ENCODE results near the gene CAPN12.
A peak's percentile ranks its signal among the peaks of the same experiment; 100 is the strongest.
"Not testable (repeated sequence)": the region's sequence is repeated elsewhere in the genome, so short reads cannot be mapped to it uniquely, and the experiment has no call there.

Gene CAPN12
- total RNA-seq = 3.2 to 5.5 (median 4.4) reads per million in 4 donors

GRCh38 chr19:38744298-38744681, at the start of gene CAPN12:
Gene CAPN12 (minus strand): TSS chr19:38744474. CDS start chr19:38744165, 309 bp downstream.
- no peak for DNase-seq

- DNase-seq = no peak
Observed at GRCh38 chr19:38793671-38794070, 49.4 kb upstream of the CAPN12 start.

DNA sequence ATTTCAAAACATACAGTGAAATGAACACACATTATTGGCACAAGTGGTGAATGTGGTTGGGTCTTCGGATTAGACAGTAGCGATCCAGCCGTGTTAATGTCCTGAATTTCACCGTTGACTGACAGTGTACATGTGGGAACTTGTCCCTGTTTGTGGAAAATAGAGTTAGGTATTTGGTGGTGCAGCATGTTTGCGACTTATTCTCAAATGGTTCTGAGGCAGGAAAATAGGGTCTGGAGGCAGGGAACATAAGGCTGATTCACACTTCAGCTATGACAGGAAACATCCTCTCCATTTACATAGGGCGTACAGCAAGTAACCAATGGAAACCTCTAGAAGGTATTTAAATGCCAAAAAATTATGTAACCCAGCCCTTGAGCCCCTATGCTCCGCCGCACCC, 48.9 kb upstream of the CAPN12 start:
- no peak for DNase-seq

DNA sequence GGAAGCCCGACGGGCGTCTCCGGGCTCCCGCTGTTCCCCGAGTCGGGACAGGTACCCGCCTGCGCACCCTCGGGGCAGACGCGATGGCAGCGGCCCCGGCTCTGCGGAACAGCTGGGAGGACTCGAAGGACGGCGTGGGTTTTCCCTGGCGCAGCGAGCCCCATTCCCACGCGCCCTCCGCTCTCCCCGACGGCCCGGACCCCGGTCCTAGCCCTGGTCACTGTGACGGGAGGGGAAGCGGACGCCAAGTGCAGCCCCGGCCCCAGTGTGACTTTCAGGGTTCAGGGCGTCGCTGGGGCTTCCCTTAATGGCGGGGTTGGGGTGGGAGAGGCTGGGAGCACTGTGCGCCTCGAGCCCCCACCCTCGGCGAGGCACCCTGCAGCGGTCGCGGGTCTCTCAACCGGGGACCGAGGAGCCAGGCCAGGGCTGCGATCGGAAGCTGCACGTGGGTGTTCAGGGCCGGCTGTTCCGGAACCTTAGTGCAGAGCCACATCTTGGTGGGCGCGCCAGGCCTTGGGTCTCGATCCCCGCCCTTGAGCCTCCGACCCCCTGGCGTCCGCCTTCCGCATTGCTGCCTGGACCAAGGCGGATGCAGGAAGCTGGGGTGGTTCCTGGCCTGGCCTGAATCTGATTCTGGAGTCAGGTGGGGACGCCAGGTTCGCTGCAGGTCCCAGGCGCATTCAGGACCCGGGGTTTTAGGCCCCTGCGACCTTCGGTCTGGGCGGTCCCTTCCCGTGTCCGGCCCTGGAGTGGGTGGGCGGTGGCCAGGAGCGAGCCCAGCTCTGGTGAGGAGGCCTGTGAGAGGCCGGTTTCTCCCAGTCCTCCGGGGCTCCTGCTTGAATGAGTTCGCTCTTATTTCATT, 48.2 kb upstream of the CAPN12 start:
- DNase-seq = peak in 2 of 5 donors; percentile 10 to 29

- not testable (repeated sequence) for DNase-seq
Observed at GRCh38 chr19:38791451-38792064, 47.3 kb upstream of the CAPN12 start.

DNA sequence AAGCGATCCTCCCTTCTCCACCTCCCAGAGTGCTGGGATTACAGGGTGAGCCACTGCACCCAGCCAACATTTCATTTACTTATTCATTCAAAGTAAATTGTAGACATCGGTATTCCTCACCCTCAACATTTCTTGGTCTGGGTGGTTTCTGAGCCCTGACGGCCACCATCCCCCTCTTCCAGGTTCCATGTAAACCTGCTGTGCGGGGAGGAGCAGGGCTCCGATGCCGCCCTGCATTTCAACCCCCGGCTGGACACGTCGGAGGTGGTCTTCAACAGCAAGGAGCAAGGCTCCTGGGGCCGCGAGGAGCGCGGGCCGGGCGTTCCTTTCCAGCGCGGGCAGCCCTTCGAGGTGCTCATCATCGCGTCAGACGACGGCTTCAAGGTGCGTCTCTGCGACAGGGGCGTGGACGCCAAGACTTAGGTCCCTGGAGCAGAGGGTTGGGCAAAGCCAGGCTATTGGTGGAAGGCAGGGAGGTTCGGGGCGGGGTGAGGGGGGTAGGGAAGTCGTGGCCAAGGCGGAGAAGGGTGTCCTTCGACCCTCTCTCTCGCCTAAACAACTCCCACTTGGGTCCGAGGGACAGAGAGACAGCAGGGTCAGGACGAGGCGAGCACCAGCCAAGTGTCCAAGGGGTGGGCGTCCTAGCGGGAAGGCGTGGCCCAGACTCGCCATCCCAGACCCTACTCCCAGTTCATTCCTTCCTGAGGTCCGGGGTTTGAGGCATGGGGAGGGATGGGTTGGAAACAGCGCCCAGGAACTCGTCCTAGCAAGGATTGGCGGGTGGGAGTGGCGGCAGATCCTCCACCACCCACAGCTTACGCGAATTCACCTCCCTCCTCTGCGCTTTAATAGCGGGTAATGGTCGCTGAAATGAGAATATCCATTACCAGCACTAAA, 46.5 kb upstream of the CAPN12 start:
- DNase-seq = not testable (repeated sequence)

DNA sequence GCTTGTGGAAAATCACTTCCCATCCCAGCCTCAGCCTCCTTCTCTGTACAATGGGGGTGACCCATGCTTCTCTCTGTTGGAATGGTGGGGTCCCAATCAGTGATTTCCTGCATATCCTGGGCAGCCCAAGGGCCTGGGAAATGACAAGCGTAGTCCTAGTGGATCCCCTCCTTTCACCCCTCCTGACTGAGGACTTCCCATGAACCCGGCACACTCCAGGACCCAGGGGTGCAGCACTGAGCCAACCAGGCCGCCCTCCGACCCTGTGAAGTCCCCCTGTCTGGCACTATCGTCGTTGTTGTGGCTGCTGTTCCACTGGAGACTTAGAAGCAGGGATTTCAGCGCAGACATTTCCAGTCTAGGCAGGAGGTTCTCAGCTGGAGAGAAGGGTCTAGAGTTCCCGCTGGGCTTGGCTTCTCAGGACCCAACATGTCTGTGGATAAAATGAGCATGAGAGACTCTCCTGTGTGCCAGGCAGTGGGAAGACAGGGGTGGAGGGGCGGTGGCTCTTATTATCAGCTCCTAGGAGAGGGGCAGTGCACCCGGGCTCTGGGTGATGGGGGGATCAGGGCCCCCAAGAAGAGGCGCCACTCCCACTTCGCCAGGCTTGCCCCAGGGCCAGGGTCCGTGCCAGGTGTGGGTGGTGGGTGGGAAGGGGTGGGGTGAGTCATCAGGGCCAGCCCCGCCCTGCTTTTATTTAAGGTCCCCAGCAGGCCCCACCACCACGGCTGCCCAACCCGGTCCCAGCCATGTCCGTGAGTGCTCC, 44.4 kb upstream of the CAPN12 start, which contains the start of gene LGALS7B:
LGALS7B (plus strand) TSS at position 723 of the 766 bp plus-strand sequence; CDS start at position 750, 27 bp downstream.
- DNase-seq = no peak

GRCh38 chr19:38786572-38787265, 42.4 kb upstream of the CAPN12 start:
- DNase-seq = no peak

GRCh38 chr19:38786061-38786460, 41.8 kb upstream of the CAPN12 start:
- not testable (repeated sequence) for DNase-seq

DNA sequence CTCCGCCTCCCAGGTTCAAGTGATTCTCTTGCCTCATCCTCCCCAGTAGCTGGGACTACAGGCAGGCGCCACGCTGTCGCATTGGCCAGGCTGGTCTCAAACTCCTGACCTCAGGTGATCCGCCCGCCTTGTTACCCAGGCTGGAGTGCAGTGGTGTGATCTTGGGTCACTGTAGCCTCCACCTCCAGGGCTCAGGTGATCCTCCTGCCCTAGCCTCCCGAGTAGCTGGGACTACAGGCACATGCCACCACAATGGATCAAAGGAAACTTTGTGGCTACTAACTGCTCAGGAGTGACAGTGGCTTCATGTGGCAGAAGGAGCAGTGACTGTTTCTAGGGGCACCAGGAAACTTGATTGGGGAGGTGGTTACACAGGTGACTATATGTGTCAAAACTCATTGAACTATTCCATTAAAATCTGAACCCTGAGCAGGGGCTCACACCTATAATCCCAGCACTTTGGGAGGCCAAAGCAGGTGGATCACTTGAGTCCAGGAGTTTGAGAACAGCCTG, 41.0 kb upstream of the CAPN12 start:
- DNase-seq = no peak

DNA sequence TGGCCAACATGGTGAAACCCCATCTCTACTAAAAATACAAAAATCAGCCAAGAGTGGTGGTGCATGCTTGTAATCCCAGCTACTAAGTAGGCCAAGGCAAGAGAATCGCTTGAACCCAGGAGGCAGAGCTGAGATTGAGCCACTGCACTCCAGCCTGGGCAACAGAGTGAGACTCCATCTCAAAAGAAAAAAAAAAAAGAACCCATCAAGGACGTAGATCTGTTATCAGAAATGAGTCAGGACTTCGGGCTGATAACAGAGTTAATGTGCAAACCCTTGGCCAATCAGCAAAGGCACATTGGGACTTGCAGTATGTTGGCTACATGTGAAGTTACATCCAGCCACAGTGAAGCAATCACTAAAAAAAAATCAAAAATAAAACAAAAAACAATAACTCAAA, 40.0 kb upstream of the CAPN12 start:
- no peak for DNase-seq

DNA sequence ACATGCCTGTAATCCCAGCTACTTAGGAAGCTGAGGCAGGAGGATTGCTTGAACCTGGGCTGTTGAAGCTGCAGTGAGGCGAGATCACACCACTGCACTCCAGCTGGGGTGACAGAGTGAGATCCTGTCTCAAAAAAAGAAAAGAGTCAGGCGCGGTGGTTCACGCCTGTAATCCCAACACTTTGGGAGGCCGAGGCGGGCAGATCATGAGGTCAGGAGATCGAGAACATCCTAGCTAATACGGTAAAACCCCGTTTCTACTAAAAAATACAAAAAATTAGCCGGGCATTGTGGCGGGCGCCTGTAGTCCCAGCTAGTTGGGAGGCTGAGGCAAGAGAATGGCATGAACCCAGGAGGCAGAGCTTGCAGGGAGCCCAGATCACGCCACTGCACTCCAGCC, 37.9 kb upstream of the CAPN12 start:
- DNase-seq = not testable (repeated sequence)

GRCh38 chr19:38781058-38781457, 36.8 kb upstream of the CAPN12 start:
- DNase-seq = no peak

DNA sequence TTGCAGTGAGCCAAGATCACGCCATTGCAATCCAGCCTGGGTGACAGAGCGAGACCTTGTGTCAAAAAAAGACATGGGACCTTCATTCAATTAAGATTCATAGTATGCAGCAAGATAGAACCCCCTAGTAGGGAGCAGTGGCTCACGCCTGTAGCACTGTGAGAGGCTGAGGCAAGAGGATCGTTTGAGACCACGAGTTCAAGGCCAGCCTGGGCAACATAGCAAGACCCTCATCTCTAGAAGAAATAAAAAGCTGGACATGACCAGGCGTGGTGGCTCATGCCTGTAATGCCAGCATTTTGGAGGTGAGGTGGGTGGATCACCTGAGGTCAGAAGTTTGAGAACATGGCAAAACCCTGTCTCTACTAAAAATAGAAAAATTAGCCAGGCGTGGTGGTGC, 36.2 kb upstream of the CAPN12 start:
- no peak for DNase-seq

- no peak for DNase-seq
Observed at GRCh38 chr19:38778733-38779132, 34.5 kb upstream of the CAPN12 start.

- no peak for DNase-seq
Observed at GRCh38 chr19:38774181-38774950, 30.1 kb upstream of the CAPN12 start.

DNA sequence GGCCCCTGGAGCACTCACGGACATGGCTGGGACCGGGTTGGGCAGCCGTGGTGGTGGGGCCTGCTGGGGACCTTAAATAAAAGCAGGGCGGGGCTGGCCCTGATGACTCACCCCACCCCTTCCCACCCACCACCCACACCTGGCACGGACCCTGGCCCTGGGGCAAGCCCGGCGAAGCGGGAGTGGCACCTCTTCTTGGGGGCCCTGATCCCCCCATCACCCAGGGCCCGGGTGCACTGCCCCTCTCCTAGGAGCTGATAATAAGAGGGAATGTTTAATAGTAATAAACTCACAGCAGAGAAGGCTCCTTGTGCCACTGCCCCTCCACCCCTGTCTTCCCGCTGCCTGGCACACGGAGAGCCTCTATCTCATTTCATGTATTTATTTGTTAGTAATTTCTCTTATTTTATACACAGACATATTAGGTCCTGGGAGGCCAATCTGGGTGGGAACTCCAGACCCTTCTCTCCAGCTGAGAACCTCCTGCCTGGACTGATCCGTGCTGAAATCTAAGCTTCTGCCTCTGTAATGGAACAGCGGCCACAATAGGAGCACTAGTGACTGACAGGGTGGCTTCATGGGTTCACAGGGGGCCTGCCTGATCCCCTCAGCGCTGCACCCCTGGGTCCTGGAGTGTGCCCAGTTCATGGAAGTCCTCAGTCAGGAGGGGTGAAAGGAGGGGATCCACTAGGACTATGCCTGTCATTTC, 29.3 kb upstream of the CAPN12 start, which contains the start of gene LGALS7:
LGALS7 (minus strand) TSS at position 49 of the 709 bp plus-strand sequence; CDS start at position 24, 25 bp downstream.
- no peak for DNase-seq

GRCh38 chr19:38771569-38771968, 27.3 kb upstream of the CAPN12 start:
- not testable (repeated sequence) for DNase-seq

GRCh38 chr19:38770949-38771275, 26.6 kb upstream of the CAPN12 start:
- not testable (repeated sequence) for DNase-seq

Data from T-helper 1 cell (primary cell).